GM23338 (cell line): ENCODE measurements around the gene NFAT5. TPM values are rescaled to one million over a fixed set of nuclear protein-coding genes. Genes with fewer than 3 reads are reported as not detected.

ENCODE experiments used
- ATAC-seq: fragments of 200-7000 bp; cut with Tn5 transposase; 3 replicates; pipeline ENCODE4 v1.9.1; 2020
- DNase-seq: peaks from one replicate; pipeline ENCODE4 v3.0.0-alpha.2; 2015; ENCODE audit warnings: low spot score
- H2AFZ ChIP-seq: fragments of 200-600 bp; sonication (generic); 2 replicates; pipeline ENCODE4 v1.8.0; 2016; ENCODE audit warnings: antibody characterized with exemption, mild to moderate bottlenecking, moderate library complexity
- H3F3A ChIP-seq: fragments of 200-600 bp; sonication (generic); replicated peaks from 2 replicates; pipeline ENCODE4 v1.8.0; 2017; ENCODE audit warnings: antibody characterized with exemption, mixed run types, low read depth
- H3K27ac ChIP-seq: fragments of 200-600 bp; sonication (generic); 2 replicates; pipeline ENCODE4 v1.6.1; 2016; ENCODE audit warnings: low read depth
- H3K27me3 ChIP-seq: fragments of 200-600 bp; sonication (generic); 2 replicates; pipeline ENCODE4 v1.8.0; 2016; ENCODE audit warnings: mild to moderate bottlenecking, mixed run types, moderate library complexity; ENCODE audit not compliant: insufficient read depth
- H3K36me3 ChIP-seq: fragments of 200-600 bp; sonication (generic); 2 replicates; pipeline ENCODE4 v1.8.0; 2016; ENCODE audit warnings: mild to moderate bottlenecking; ENCODE audit not compliant: insufficient read depth
- H3K4me1 ChIP-seq: fragments of 200-600 bp; sonication (generic); 2 replicates; pipeline ENCODE4 v1.8.0; 2016; ENCODE audit warnings: mild to moderate bottlenecking, moderate library complexity; ENCODE audit not compliant: insufficient read depth
- H3K4me2 ChIP-seq: fragments of 200-600 bp; sonication (generic); 2 replicates; pipeline ENCODE4 v1.7.1; 2017; ENCODE audit warnings: mixed run types
- H3K4me3 ChIP-seq: fragments of 200-600 bp; sonication (generic); 2 replicates; pipeline ENCODE4 v1.6.1; 2016; ENCODE audit warnings: mixed run types
- H3K79me2 ChIP-seq: fragments of 200-600 bp; sonication (generic); replicated peaks from 2 replicates; pipeline ENCODE4 v1.8.0; 2017; ENCODE audit warnings: mild to moderate bottlenecking; ENCODE audit not compliant: insufficient read depth
- H3K9me2 ChIP-seq: fragments of 200-600 bp; sonication (generic); 2 replicates; pipeline ENCODE4 v1.8.0; 2017; ENCODE audit not compliant: insufficient read depth
- H4K20me1 ChIP-seq: fragments of 200-600 bp; sonication (generic); replicated peaks from 2 replicates; pipeline ENCODE4 v1.8.0; 2017; ENCODE audit warnings: mild to moderate bottlenecking; ENCODE audit not compliant: insufficient read depth
- H3K27ac Mint-ChIP-seq: 2 replicates; pipeline ENCODE4 v1.8.0; 2020; ENCODE audit warnings: inconsistent platforms, mild to moderate bottlenecking, moderate library complexity, mixed read lengths
- H3K27me3 Mint-ChIP-seq: 3 replicates; pipeline ENCODE4 v1.8.0; 2022; ENCODE audit warnings: low read depth, mild to moderate bottlenecking, moderate library complexity, mixed read lengths, inconsistent platforms; ENCODE audit not compliant: insufficient read depth, poor library complexity
- H3K36me3 Mint-ChIP-seq: 3 replicates; pipeline ENCODE4 v1.8.0; 2021; ENCODE audit warnings: low read depth, mild to moderate bottlenecking, inconsistent platforms, moderate library complexity, mixed read lengths
- H3K4me1 Mint-ChIP-seq: 3 replicates; pipeline ENCODE4 v1.8.0; 2020; ENCODE audit warnings: mild to moderate bottlenecking, inconsistent platforms, mixed read lengths
- H3K4me3 Mint-ChIP-seq: 3 replicates; pipeline ENCODE4 v1.8.0; 2021; ENCODE audit warnings: moderate library complexity, mild to moderate bottlenecking, inconsistent platforms, mixed read lengths
- H3K9me3 Mint-ChIP-seq: 3 replicates; pipeline ENCODE4 v1.8.0; 2020; ENCODE audit warnings: moderate library complexity, mild to moderate bottlenecking, inconsistent platforms, mixed read lengths
- CREB1 ChIP-seq: fragments of 250-450 bp; sonication (Bioruptor Pico); IDR thresholded peaks from 2 replicates; pipeline ENCODE4 v1.5.0; 2020; ENCODE audit warnings: low read depth, mild to moderate bottlenecking, moderate library complexity
- EZH2 ChIP-seq: fragments of 200-600 bp; sonication (generic); IDR thresholded peaks from one replicate; pipeline ENCODE4 v1.8.0; 2017; ENCODE audit warnings: antibody characterized with exemption, mild to moderate bottlenecking, low read depth; ENCODE audit not compliant: unreplicated experiment
- EZH2phosphoT487 ChIP-seq: fragments of 200-600 bp; sonication (generic); IDR thresholded peaks from one replicate; pipeline ENCODE4 v1.8.1; 2018; ENCODE audit warnings: antibody characterized with exemption; ENCODE audit not compliant: unreplicated experiment
- JUNB ChIP-seq: IDR thresholded peaks from one replicate; pipeline ENCODE4 v1.6.1; 2016; ENCODE audit warnings: antibody characterized with exemption; ENCODE audit not compliant: unreplicated experiment
- NANOG ChIP-seq: IDR thresholded peaks from 2 replicates; pipeline ENCODE4 v1.6.1; 2016; ENCODE audit warnings: antibody characterized with exemption, borderline replicate concordance
- STAT1 ChIP-seq: IDR thresholded peaks from one replicate; pipeline ENCODE4 v1.6.1; 2016; ENCODE audit warnings: antibody characterized with exemption; ENCODE audit not compliant: unreplicated experiment
- ZNF114 ChIP-seq: fragments of 250-450 bp; sonication (Bioruptor Pico); IDR thresholded peaks from 2 replicates; pipeline ENCODE4 v1.5.0; 2020; ENCODE audit warnings: mild to moderate bottlenecking, moderate library complexity
- ZNF331 ChIP-seq: fragments of 250-450 bp; sonication (Bioruptor Pico); IDR thresholded peaks from 2 replicates; pipeline ENCODE4 v1.5.0; 2020; ENCODE audit warnings: low read depth, mild to moderate bottlenecking, moderate library complexity
- polyA plus RNA-seq: library from polyadenylated mRNA; unstranded; fragments of >200 nt; fragmentation: Nextera tagmentation; extraction: Ambion mirVana; gene quantifications from 2 replicates; pipeline ENCODE4 v1.2.1, GENCODE V29; 2016
- total RNA-seq: library from RNA; depleted of rRNA; stranded (reverse); fragments of >200 nt; shearing (Covaris generic); gene quantifications from 2 replicates; pipeline ENCODE4 v1.2.3, GENCODE V29; 2014
- TF ChIP-seq, protein P1 (sequence below): IDR thresholded peaks from 2 replicates; pipeline ENCODE4 v1.6.1; 2016; ENCODE audit warnings: antibody characterized with exemption
- TF ChIP-seq, protein P2 (sequence below): IDR thresholded peaks from one replicate; pipeline ENCODE4 v1.6.1; 2018; ENCODE audit warnings: antibody characterized with exemption; ENCODE audit not compliant: unreplicated experiment

NFAT5 gene
- total and polyA plus RNA-seq, 2 experiments from 2014 or later, result 10.6 to 27.0 TPM

DNA sequence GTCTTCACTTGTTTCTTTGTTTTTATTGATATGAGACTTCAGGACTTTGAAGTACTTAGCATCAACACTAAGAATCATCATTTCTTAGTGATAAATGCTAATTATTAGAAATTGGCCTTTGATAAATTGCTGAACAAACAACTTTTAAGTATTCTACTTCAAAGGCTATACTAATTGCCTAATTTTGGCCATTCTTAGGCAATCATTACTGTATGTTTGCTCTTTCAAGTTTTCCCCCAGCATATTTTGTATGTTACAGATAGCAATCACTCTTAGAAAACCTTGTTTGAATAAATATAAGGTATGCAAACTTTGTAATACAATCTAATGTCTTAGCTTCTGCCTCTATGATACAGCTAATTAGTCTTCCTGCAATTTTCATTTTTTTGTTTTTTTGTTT, 114.6 kb downstream of the NFAT5 start (continued):
- TF ChIP-seq EZH2phosphoT487 (no peak), NANOG (no peak), CREB1 (no peak)
- TF ChIP-seq, protein P1, sequence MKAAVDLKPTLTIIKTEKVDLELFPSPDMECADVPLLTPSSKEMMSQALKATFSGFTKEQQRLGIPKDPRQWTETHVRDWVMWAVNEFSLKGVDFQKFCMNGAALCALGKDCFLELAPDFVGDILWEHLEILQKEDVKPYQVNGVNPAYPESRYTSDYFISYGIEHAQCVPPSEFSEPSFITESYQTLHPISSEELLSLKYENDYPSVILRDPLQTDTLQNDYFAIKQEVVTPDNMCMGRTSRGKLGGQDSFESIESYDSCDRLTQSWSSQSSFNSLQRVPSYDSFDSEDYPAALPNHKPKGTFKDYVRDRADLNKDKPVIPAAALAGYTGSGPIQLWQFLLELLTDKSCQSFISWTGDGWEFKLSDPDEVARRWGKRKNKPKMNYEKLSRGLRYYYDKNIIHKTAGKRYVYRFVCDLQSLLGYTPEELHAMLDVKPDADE, result no peak

DNA sequence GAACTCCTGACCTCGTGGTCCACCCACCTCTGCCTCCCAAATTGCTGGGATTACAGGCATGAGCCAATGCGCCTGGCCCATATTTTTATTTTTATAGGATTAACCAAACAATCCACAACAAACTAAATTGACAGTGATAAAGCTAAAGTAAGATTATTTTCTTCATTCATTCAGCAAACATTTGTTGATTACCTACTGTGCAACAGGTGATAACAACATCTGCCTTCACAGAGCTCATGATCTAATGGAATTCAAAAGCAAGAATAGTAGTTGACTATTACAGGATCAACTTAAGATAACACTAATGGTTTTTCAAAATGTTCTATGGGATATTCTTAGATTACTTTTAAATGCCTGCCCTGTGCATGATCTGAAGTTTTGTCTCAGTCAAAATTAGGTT, 122.8 kb downstream of the NFAT5 start:
- no peak for DNase-seq
- H3K4me2 ChIP-seq, result no peak overlapping the region
- peaks cover 33% of the 10 kb centered on the region for H3K36me3 Mint-ChIP-seq
- no peak overlapping the region for H2AFZ ChIP-seq
- H3F3A ChIP-seq, result no peaks in the 10 kb centered on the region
- TF ChIP-seq NANOG (no peak), ZNF114 (no peak), JUNB (no peak), CREB1 (no peak), STAT1 (no peak), ZNF331 (CRISPR knock-in tag) (no peak), EZH2 (no peak)
- TF ChIP-seq, protein P2, sequence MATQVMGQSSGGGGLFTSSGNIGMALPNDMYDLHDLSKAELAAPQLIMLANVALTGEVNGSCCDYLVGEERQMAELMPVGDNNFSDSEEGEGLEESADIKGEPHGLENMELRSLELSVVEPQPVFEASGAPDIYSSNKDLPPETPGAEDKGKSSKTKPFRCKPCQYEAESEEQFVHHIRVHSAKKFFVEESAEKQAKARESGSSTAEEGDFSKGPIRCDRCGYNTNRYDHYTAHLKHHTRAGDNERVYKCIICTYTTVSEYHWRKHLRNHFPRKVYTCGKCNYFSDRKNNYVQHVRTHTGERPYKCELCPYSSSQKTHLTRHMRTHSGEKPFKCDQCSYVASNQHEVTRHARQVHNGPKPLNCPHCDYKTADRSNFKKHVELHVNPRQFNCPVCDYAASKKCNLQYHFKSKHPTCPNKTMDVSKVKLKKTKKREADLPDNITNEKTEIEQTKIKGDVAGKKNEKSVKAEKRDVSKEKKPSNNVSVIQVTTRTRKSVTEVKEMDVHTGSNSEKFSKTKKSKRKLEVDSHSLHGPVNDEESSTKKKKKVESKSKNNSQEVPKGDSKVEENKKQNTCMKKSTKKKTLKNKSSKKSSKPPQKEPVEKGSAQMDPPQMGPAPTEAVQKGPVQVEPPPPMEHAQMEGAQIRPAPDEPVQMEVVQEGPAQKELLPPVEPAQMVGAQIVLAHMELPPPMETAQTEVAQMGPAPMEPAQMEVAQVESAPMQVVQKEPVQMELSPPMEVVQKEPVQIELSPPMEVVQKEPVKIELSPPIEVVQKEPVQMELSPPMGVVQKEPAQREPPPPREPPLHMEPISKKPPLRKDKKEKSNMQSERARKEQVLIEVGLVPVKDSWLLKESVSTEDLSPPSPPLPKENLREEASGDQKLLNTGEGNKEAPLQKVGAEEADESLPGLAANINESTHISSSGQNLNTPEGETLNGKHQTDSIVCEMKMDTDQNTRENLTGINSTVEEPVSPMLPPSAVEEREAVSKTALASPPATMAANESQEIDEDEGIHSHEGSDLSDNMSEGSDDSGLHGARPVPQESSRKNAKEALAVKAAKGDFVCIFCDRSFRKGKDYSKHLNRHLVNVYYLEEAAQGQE, result no peak
- H3K4me3 Mint-ChIP-seq, result no peak overlapping the region
- H3K27me3 ChIP-seq, result no peaks in the 10 kb centered on the region
- H3K9me3 Mint-ChIP-seq, result no peaks in the 10 kb centered on the region
- no peak for ATAC-seq
- peaks cover 16% of the 10 kb centered on the region; the same call in 1 of the 2 replicates for H3K36me3 ChIP-seq
- H3K27me3 Mint-ChIP-seq, result no peaks in the 10 kb centered on the region
- no peak overlapping the region for H3K27ac Mint-ChIP-seq
- H3K4me1 ChIP-seq, result no peaks in the 10 kb centered on the region
- H3K4me3 ChIP-seq, result no peak overlapping the region
- H3K79me2 ChIP-seq, result no peaks in the 10 kb centered on the region
- H3K9me2 ChIP-seq, result no peaks in the 10 kb centered on the region
- H3K4me1 Mint-ChIP-seq, result no peaks in the 10 kb centered on the region
- H3K27ac ChIP-seq, result no peak overlapping the region
- H4K20me1 ChIP-seq, result no peaks in the 10 kb centered on the region
